Ovary (tissue), 9 donors: ENCODE data around the gene GNAI3. TPM values are rescaled to one million over a fixed set of nuclear protein-coding genes. Genes with fewer than 3 reads are reported as not detected.

Experiments used
- DNase-seq, 5 donors: peaks; one replicate each; pipeline ENCODE4 v3.0.0-alpha.2; 2019 to 2020
- H3K27ac ChIP-seq, 2 donors: fragments of 200-600 bp; one replicate each; pipeline versions ENCODE4 v1.5.1 to v1.8.0; 2019 to 2022
- H3K27me3 ChIP-seq: fragments of 200-600 bp; one replicate; pipeline ENCODE4 v1.8.0; 2022
- H3K36me3 ChIP-seq: fragments of 200-600 bp; sonication (generic); one replicate; pipeline ENCODE4 v1.5.1; 2019
- H3K4me1 ChIP-seq: one replicate; pipeline ENCODE4 v1.8.1; 2013; ENCODE audit warnings: mild to moderate bottlenecking, moderate library complexity; ENCODE audit not compliant: insufficient read depth
- H3K4me3 ChIP-seq: fragments of 200-600 bp; sonication (generic); one replicate; pipeline ENCODE4 v1.5.1; 2017
- H3K9me3 ChIP-seq, 2 donors: fragments of 200-600 bp in 1 of 2; sonication (generic) in 1 of 2; one replicate each; pipeline versions ENCODE4 v1.5.1 to v1.8.1; 2013 to 2019; ENCODE audit warnings: mild to moderate bottlenecking in 1 of 2, moderate library complexity in 1 of 2
- EP300 ChIP-seq: sonication (generic); formaldehyde crosslinking; IDR thresholded peaks from one replicate; pipeline ENCODE4 v1.6.1; 2017; ENCODE audit warnings: antibody characterized with exemption
- POLR2A ChIP-seq: fragments of 450-650 bp; IDR thresholded peaks from one replicate; pipeline ENCODE4 v1.6.1; 2017; ENCODE audit warnings: antibody characterized with exemption, mild to moderate bottlenecking, moderate library complexity
- WGBS, 3 donors: extraction: QIAGEN DNeasy Blood & Tissue Kit in 1 of 3; methylation state at CpG; one replicate each; pipeline versions ENCODE4 v1.1.5 to v1.1.7; 2013 to 2017; 5-methylcytosine and 5-hydroxymethylcytosine counted together
- intact Hi-C, 4 donors: fragments of 100-400 bp; cut with DNase I; formaldehyde crosslinking; loops; one replicate each; pipeline versions ENCODE4 v1.11.0 to v1.15.1; 2022 to 2023
- polyA plus RNA-seq, 2 donors: library from polyadenylated mRNA; stranded (reverse); fragments of 200-250 nt in 1 of 2; fragments of 350-450 nt in 1 of 2; fragmentation: Illumina TruSeq in 1 of 2; extraction: RNeasy Lipid Tissue Mini Kit (QIAGEN cat#74804) in 1 of 2; gene quantifications; one replicate each; pipeline ENCODE4 v1.2.3, GENCODE V29; 2013 to 2014
- total RNA-seq, 7 donors: library from RNA; depleted of rRNA in 2 of 7; stranded (reverse); fragments of >200 nt in 2 of 7; fragmentation: NEBNext Ultra II Directional in 3 of 7; extraction: Animal tissue kit (Norgen Biotek cat#: 25700) in 3 of 7; gene quantifications; one replicate each; pipeline versions ENCODE4 v1.1.0 to v1.2.4, GENCODE V29; 2016 to 2023
- TF ChIP-seq, protein P1 (sequence below), 3 donors: fragments of 450-650 bp in 2 of 3; fragments of 200-600 bp in 1 of 3; IDR thresholded peaks; one replicate each; pipeline versions ENCODE4 v1.5.1 to v1.8.0; 2016 to 2022; ENCODE audit warnings: antibody characterized with exemption in 3 of 3, mild to moderate bottlenecking in 1 of 3
- donor health status: DM: no; HTN: no; CAD: no; lungs with moderate emphysema.
- donor health status: DM: no; HTN: no; CAD: no.
- donor health status: Bipolar disorder and iron deficiency.
- donor health status: DM: yes; HTN: yes; CAD: no.
- donor health status: DM: no; HTN: no; CAD: no.
- donor health status: DM: yes; HTN: yes; CAD: no.

GNAI3 gene
- total and polyA plus RNA-seq, 9 donors, result 3.0 to 6.2 (median 4.8) TPM

DNA sequence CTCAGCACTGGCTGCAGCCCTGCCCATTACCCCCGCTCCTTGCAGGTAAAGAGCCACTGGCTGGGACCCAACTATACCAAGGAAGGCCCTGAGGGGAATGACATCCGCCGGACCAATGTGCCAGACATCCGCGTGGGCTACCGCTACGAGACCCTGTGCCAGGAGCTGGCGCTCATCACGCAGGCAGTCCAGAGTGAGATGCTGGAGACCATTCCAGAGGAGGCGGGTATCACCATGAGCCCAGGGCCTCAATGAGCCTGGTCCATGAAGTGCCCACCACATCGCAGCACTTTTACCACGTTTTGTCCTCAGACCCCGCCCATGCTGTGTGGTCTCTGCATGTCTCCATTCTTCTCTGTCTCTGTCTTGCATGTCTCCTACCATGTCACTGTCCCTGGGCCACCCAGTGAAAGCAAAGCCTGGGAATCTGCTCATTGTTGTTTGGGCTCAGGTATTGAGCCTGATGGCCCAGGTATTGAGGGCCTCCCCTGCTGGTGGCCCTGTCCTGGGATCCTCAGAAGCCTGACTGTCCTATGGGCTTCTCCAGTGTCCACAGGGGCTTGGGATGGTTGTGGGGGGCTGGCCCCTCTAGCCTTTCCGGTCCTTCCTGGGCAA is 82.6 kb downstream of the GNAI3 start:
- 94 to 95% (median 94%) methylated on average over 14 of the region's 14 CpGs for WGBS, 3 donors
- H3K36me3 ChIP-seq, result no peaks in the 10 kb centered on the region
- intact Hi-C loops, result loop anchor here in 2 of 4 donors (10.0 kb wide), 2 partner anchors 86 to 354 kb away; partner anchors contain the start of genes AHCYL1 (in 2 of the 2) and GNAI3 (in 1 of the 2)

DNA sequence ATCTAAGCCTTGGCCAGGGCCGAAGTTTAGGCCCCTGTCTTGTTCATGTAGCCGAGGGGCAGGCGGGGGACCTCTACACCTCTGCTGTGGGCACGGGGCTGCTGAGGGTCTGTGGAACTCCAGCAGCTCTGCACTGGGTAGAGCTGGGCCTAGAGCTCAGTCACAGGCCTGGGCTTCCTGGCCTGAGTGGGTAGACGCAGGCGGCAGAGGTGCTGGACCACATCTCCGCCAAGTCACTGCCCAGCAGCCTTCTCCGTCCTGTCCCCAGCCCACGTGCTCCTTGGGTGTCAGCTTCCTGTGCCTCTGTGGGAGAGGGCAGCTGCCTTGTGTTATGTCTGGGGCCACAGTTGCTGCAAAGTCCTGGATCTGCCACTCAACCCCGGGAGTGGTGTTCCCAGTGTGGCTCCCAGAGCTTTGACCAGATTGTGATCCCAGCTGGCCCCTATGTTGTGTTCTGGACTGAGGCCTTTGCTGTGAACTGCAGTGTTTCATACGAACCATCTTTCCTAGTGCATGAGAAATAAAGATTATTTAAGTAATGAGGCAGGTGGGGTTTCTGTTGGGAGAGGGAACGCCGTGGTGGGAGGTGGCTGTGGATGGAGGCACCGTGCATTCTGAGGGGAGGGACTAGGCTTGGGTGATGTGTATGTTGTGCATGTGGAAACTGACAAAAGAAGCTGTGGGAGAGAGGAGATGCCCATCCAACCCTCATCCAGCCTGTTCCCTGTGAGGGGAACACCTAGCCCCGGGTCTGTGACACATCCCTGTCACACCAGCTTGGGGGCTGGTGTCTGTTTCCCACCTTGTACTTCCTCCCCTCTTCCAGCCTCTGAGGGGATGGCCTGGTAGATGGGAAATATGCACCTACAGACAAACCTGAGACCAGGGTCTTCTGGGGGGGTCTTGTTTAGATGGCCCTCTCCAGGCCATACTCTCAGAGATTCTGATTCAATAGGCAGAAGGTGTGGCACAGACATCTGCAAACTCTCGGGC is 83.4 kb downstream of the GNAI3 start:
- TF ChIP-seq, protein P1, sequence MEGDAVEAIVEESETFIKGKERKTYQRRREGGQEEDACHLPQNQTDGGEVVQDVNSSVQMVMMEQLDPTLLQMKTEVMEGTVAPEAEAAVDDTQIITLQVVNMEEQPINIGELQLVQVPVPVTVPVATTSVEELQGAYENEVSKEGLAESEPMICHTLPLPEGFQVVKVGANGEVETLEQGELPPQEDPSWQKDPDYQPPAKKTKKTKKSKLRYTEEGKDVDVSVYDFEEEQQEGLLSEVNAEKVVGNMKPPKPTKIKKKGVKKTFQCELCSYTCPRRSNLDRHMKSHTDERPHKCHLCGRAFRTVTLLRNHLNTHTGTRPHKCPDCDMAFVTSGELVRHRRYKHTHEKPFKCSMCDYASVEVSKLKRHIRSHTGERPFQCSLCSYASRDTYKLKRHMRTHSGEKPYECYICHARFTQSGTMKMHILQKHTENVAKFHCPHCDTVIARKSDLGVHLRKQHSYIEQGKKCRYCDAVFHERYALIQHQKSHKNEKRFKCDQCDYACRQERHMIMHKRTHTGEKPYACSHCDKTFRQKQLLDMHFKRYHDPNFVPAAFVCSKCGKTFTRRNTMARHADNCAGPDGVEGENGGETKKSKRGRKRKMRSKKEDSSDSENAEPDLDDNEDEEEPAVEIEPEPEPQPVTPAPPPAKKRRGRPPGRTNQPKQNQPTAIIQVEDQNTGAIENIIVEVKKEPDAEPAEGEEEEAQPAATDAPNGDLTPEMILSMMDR (IDR thresholded peaks at IDR 0.05), result no peak
- TF ChIP-seq POLR2A (no peak), EP300 (no peak)
- Histone ChIP-seq H3K4me3 (no peak overlapping the region), H3K27ac (no peak overlapping the region), H3K27me3 (no peaks in the 10 kb centered on the region), H3K4me1 (peaks cover 8% of the 10 kb centered on the region), H3K9me3 (no peaks in the 10 kb centered on the region), H3K36me3 (no peaks in the 10 kb centered on the region)
- DNase-seq, result peak in 2 of 5 donors; percentile 23 to 42
- WGBS, 3 donors, result 68 to 80% (median 78%) methylated on average over 13 to 16 of the region's 16 CpGs
- intact Hi-C loops, result loop anchor here in 2 of 4 donors (10.0 kb wide), 2 partner anchors 87 to 353 kb away; partner anchors contain the start of genes AHCYL1 (in 2 of the 2) and GNAI3 (in 1 of the 2)

More for the DNA sequence above, 82.6 kb downstream of the GNAI3 start:
- Histone ChIP-seq H3K27ac (no peak overlapping the region), H3K4me3 (no peak overlapping the region), H3K9me3 (no peaks in the 10 kb centered on the region), H3K27me3 (no peaks in the 10 kb centered on the region), H3K4me1 (peaks cover 2% of the 10 kb centered on the region)
- DNase-seq, result peak in 2 of 5 donors; percentile 21 to 38
- TF ChIP-seq EP300 (no peak), POLR2A (no peak)
- TF ChIP-seq, protein P1 (IDR thresholded peaks at IDR 0.05), result no peak

DNA sequence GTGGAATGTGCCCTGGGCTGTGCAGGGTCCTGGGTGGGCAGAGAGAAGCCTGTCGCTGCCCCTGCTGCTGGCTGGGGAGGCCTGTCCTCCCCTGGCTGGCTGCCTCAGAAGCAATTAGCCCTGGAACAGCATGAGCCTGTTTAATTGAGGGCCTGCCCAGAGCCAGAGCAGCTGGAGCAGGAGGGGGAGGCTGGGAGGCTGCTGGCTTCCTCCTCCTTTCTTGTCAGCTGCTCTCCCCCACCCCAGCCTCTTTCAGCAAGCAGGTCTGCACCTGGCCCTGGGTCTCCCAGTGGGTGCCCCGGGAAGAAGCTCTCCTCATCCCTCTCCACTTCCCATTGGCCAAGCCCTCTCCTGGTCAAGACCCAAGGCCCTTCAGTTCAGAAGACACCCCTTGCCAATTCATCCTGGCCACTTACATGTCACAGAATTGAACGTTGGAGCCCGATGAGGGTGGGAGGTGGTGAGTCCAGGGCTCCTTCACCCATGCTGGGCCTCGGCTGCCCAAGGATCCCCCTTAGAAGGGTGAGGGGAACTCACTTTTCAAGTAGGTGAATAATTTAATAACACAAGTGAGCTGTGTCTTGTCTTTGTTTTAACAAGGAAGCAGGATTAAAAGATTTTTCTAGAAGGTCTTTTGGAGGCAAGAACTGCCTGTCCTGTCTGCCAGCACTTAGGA is 84.4 kb downstream of the GNAI3 start:
- intact Hi-C loops, result loop anchor here in 2 of 4 donors (10.0 kb wide), 2 partner anchors 88 to 352 kb away; partner anchors contain the start of genes AHCYL1 (in 2 of the 2) and GNAI3 (in 1 of the 2)
- H3K4me3 ChIP-seq, result no peak overlapping the region
- no peaks in the 10 kb centered on the region for H3K27me3 ChIP-seq
- no peaks in the 10 kb centered on the region for H3K9me3 ChIP-seq
- H3K27ac ChIP-seq, result no peak overlapping the region
- 19 to 32% (median 22%) methylated on average over 5 of the region's 5 CpGs for WGBS, 3 donors
- peak; percentile 50 to 89 (median 81) for DNase-seq
- TF ChIP-seq, protein P1 (IDR thresholded peaks at IDR 0.05), result no peak
- TF ChIP-seq EP300, result no peak
- TF ChIP-seq POLR2A, result no peak
- no peaks in the 10 kb centered on the region for H3K36me3 ChIP-seq
- H3K4me1 ChIP-seq, result peaks cover 8% of the 10 kb centered on the region

DNA sequence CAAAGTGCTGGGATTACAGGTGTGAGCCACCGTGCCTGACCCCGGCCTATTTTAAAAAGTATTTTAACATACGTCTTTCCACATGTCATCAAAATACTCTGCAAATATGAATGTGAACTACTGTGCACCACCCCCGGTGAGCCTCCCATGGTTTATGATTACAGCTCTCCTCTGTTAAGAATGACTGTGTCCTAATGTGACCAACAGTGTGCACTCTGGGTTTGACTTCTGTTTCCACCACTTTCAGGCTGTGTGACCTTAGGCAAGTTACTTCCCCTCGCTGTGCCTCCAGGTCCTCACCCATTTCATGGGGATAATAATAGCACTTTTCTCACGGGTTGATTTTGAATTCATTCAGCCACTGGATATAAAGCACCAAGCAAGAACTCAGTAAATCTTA is 85.9 kb downstream of the GNAI3 start:
- no peak overlapping the region for H3K27ac ChIP-seq
- no peaks in the 10 kb centered on the region for H3K27me3 ChIP-seq
- H3K4me1 ChIP-seq, result peaks cover 8% of the 10 kb centered on the region
- no peak for DNase-seq
- 88 to 89% (median 88%) methylated on average over 6 of the region's 6 CpGs for WGBS, 3 donors
- no peaks in the 10 kb centered on the region for H3K9me3 ChIP-seq
- no peaks in the 10 kb centered on the region for H3K36me3 ChIP-seq
- no peak overlapping the region for H3K4me3 ChIP-seq
- TF ChIP-seq, protein P1 (IDR thresholded peaks at IDR 0.05), result no peak
- intact Hi-C loops, result loop anchor here in 2 of 4 donors (10.0 kb wide), 2 partner anchors 89 to 351 kb away; partner anchors contain the start of genes AHCYL1 (in 2 of the 2) and GNAI3 (in 1 of the 2)
